H1 (cell line): ENCODE data around the gene NLN. TPM values are rescaled to one million over a fixed set of nuclear protein-coding genes. Genes with fewer than 3 reads are reported as not detected.

Experiments
- CTCF ChIA-PET: fragments of 300-600 bp; sonication (Branson Sonifier 250); formaldehyde crosslinking; loops from one replicate; lab custom pipeline; 2021; ENCODE audit not compliant: partially characterized antibody; lab: Charles Lee
- POLR2A ChIA-PET: fragments of 300-600 bp; sonication (Branson Sonifier 250); formaldehyde crosslinking; loops from one replicate; lab custom pipeline; 2021; ENCODE audit warnings: inconsistent platforms; ENCODE audit not compliant: partially characterized antibody; lab: Charles Lee
- DNase-seq, 2 experiments: peaks; one replicate each; pipeline versions ENCODE4 v3.0.0 to v3.0.0-alpha.2; 2010 to 2022; ENCODE audit warnings: low spot score in 2 of 2, low read depth in 1 of 2, mixed read lengths in 1 of 2
- FAIRE-seq: peaks from 2 replicates; lab custom pipeline; 2011; peaks lifted over from hg19 to GRCh38; lab: Jason Lieb, UNC
- H2AFZ ChIP-seq: 2 replicates; pipeline ENCODE4 v1.8.1; 2012; ENCODE audit warnings: low read length, inconsistent platforms
- H2AK5ac ChIP-seq: 2 replicates; pipeline ENCODE4 v1.6.1; 2013; ENCODE audit warnings: low read depth, low read length
- H2BK120ac ChIP-seq: replicated peaks from 2 replicates; pipeline ENCODE3; 2013; ENCODE audit warnings: low read depth, low read length, inconsistent platforms
- H2BK12ac ChIP-seq: 2 replicates; pipeline ENCODE4 v1.6.1; 2013; ENCODE audit warnings: low read depth, low read length
- H2BK15ac ChIP-seq: 2 replicates; pipeline ENCODE4 v1.6.1; 2013; ENCODE audit warnings: low read length
- H2BK20ac ChIP-seq: 2 replicates; pipeline ENCODE4 v1.6.1; 2013; ENCODE audit warnings: low read length
- H2BK5ac ChIP-seq: 2 replicates; pipeline ENCODE4 v1.6.1; 2013; ENCODE audit warnings: low read depth, low read length
- H3K14ac ChIP-seq: 2 replicates; pipeline ENCODE4 v1.6.1; 2013; ENCODE audit warnings: inconsistent platforms; ENCODE audit not compliant: insufficient read length
- H3K18ac ChIP-seq: 2 replicates; pipeline ENCODE4 v1.6.1; 2013; ENCODE audit warnings: low read length; ENCODE audit errors: extremely low read depth
- H3K23ac ChIP-seq: 2 replicates; pipeline ENCODE4 v1.6.1; 2013; ENCODE audit warnings: inconsistent platforms; ENCODE audit not compliant: insufficient read length
- H3K23me2 ChIP-seq: 2 replicates; pipeline ENCODE4 v1.6.1; 2013; ENCODE audit warnings: low read depth, low read length
- H3K27ac ChIP-seq: 2 replicates; pipeline ENCODE4 v1.6.1; 2011; ENCODE audit warnings: low read depth, low read length, inconsistent platforms
- H3K27me3 ChIP-seq, 4 experiments: replicated peaks in 1 of 4; 1 replicate in 1 of 4; 2 replicates in 3 of 4; pipeline versions ENCODE4 v1.6.1 to v1.8.1; 2011 to 2013; ENCODE audit warnings: low read length in 3 of 4, mild to moderate bottlenecking in 3 of 4, inconsistent platforms in 2 of 4, mixed read lengths in 2 of 4, moderate library complexity in 1 of 4; ENCODE audit not compliant: control insufficient read depth in 3 of 4, insufficient read depth in 3 of 4; ENCODE audit errors: extremely low read depth in 1 of 4
- H3K36me3 ChIP-seq, 4 experiments: 2 replicates each; pipeline versions ENCODE4 v1.6.1 to v1.8.1; 2011 to 2013; ENCODE audit warnings: mild to moderate bottlenecking in 4 of 4, low read length in 3 of 4, moderate library complexity in 2 of 4, control low read depth in 1 of 4, inconsistent platforms in 1 of 4; ENCODE audit not compliant: insufficient read depth in 4 of 4, control insufficient read depth in 2 of 4
- H3K4ac ChIP-seq: replicated peaks from 2 replicates; pipeline ENCODE3; 2013; ENCODE audit warnings: low read length, low read depth, mixed read lengths, inconsistent platforms; ENCODE audit not compliant: insufficient read length
- H3K4me1 ChIP-seq, 4 experiments: replicated peaks in 1 of 4; 1 replicate in 1 of 4; 2 replicates in 3 of 4; pipeline versions ENCODE4 v1.6.1 to v1.8.1; 2011 to 2013; ENCODE audit warnings: low read length in 3 of 4, inconsistent platforms in 2 of 4, mixed read lengths in 1 of 4; ENCODE audit not compliant: insufficient read depth in 4 of 4, control insufficient read depth in 3 of 4
- H3K4me2 ChIP-seq, 2 experiments: 2 replicates each; pipeline versions ENCODE4 v1.6.1 to v1.8.1; 2011 to 2013; ENCODE audit warnings: low read depth in 2 of 2, low read length in 2 of 2, control low read depth in 1 of 2, inconsistent platforms in 1 of 2, mild to moderate bottlenecking in 1 of 2; ENCODE audit not compliant: insufficient read depth in 1 of 2
- H3K4me3 ChIP-seq, 4 experiments: fragments of 200-600, 300-600 bp in 1 of 4; sonication (generic), shearing (Covaris generic), sonication (Bioruptor Twin) in 1 of 4; 2 replicates each; pipeline versions ENCODE4 v1.5.1 to v1.8.1; 2011 to 2016; ENCODE audit warnings: low read length in 4 of 4, low read depth in 3 of 4, control low read depth in 2 of 4, inconsistent platforms in 2 of 4, mild to moderate bottlenecking in 2 of 4, mixed read lengths in 1 of 4, moderate library complexity in 1 of 4; ENCODE audit not compliant: insufficient read depth in 2 of 4; ENCODE audit errors: extremely low read depth in 1 of 4
- H3K56ac ChIP-seq: replicated peaks from 2 replicates; pipeline ENCODE3; 2013; ENCODE audit warnings: low read depth, mild to moderate bottlenecking, mixed read lengths, low read length, inconsistent platforms; ENCODE audit not compliant: insufficient read length
- H3K79me1 ChIP-seq: 2 replicates; pipeline ENCODE4 v1.6.1; 2013; ENCODE audit warnings: low read depth, low read length, control low read depth
- H3K79me2 ChIP-seq, 2 experiments: 2 replicates each; pipeline versions ENCODE4 v1.6.1 to v1.8.1; 2012 to 2013; ENCODE audit warnings: low read length in 2 of 2, mild to moderate bottlenecking in 2 of 2, inconsistent platforms in 1 of 2; ENCODE audit not compliant: insufficient read depth in 2 of 2, control insufficient read depth in 1 of 2
- H3K9ac ChIP-seq, 4 experiments: replicated peaks in 1 of 4; 1 replicate in 1 of 4; 2 replicates in 3 of 4; pipeline versions ENCODE4 v1.6.1 to v1.8.1; 2011 to 2013; ENCODE audit warnings: low read depth in 3 of 4, low read length in 3 of 4, control low read depth in 2 of 4, mild to moderate bottlenecking in 2 of 4, moderate library complexity in 2 of 4, inconsistent platforms in 1 of 4; ENCODE audit errors: extremely low read depth in 1 of 4
- H3K9me3 ChIP-seq, 2 experiments: 2 replicates each; pipeline versions ENCODE4 v1.6.1 to v1.8.1; 2012 to 2013; ENCODE audit warnings: mild to moderate bottlenecking in 2 of 2, moderate library complexity in 2 of 2, control low read depth in 1 of 2, inconsistent platforms in 1 of 2, low read depth in 1 of 2, low read length in 1 of 2, mixed read lengths in 1 of 2; ENCODE audit not compliant: insufficient read depth in 2 of 2
- H4K20me1 ChIP-seq, 2 experiments: replicated peaks in 1 of 2; 2 replicates each; pipeline versions ENCODE3 to v1.8.1; 2011 to 2013; ENCODE audit warnings: inconsistent platforms in 2 of 2, low read length in 2 of 2, mild to moderate bottlenecking in 1 of 2; ENCODE audit not compliant: insufficient read depth in 2 of 2, control insufficient read depth in 1 of 2
- H4K5ac ChIP-seq: 2 replicates; pipeline ENCODE4 v1.6.1; 2013; ENCODE audit warnings: low read length, low read depth, mixed read lengths, inconsistent platforms; ENCODE audit not compliant: insufficient read length
- H4K8ac ChIP-seq: 2 replicates; pipeline ENCODE4 v1.8.0; 2013; ENCODE audit warnings: mild to moderate bottlenecking, moderate library complexity, low read length, inconsistent platforms; ENCODE audit not compliant: insufficient read depth; ENCODE audit errors: extremely low read depth
- H4K91ac ChIP-seq: replicated peaks from 2 replicates; pipeline ENCODE3; 2013; ENCODE audit warnings: low read length, mixed read lengths, inconsistent platforms; ENCODE audit not compliant: insufficient read length
- ASH2L ChIP-seq: fragments of 200-600, 300-600 bp; sonication (generic); IDR thresholded peaks from one replicate; pipeline ENCODE4 v1.7.1; 2017; ENCODE audit warnings: low read length
- ATF3 ChIP-seq: IDR thresholded peaks from 2 replicates; pipeline ENCODE4 v1.6.1; 2011; ENCODE audit warnings: low read depth, mild to moderate bottlenecking, low read length; ENCODE audit not compliant: insufficient read depth
- BRCA1 ChIP-seq: IDR thresholded peaks from 2 replicates; pipeline ENCODE4 v1.6.1; 2012; ENCODE audit warnings: low read depth, low read length, improper control_type of control experiment
- CBX5 ChIP-seq: fragments of 300-800, 300-1000 bp; sonication (generic); IDR thresholded peaks from 2 replicates; pipeline ENCODE4 v1.7.1; 2016; ENCODE audit warnings: antibody characterized with exemption, low read length, low read depth
- CBX8 ChIP-seq: fragments of 300-800, 300-1000 bp; sonication (generic); IDR thresholded peaks from 2 replicates; pipeline ENCODE4 v1.7.1; 2016; ENCODE audit warnings: low read depth, low read length, borderline replicate concordance
- CHD1 ChIP-seq: IDR thresholded peaks from 2 replicates; pipeline ENCODE4 v1.6.1; 2012; ENCODE audit warnings: low read depth, low read length, improper control_type of control experiment
- EGR1 ChIP-seq: IDR thresholded peaks from 2 replicates; pipeline ENCODE4 v1.6.1; 2011; ENCODE audit warnings: low read depth, low read length, borderline replicate concordance
- HDAC6 ChIP-seq: IDR thresholded peaks from one replicate; pipeline ENCODE4 v1.7.1; 2012; ENCODE audit warnings: low read depth, mild to moderate bottlenecking, inconsistent platforms, low read length, moderate library complexity
- KDM5A ChIP-seq: fragments of 200-600 bp; IDR thresholded peaks from 2 replicates; pipeline ENCODE4 v1.7.1; 2012; ENCODE audit warnings: mild to moderate bottlenecking, low read length, inconsistent platforms, mixed read lengths
- SAP30 ChIP-seq: fragments of 300-600 bp; sonication (generic); IDR thresholded peaks from 2 replicates; pipeline ENCODE4 v1.7.1; 2012; ENCODE audit warnings: low read length, moderate library complexity, mild to moderate bottlenecking, inconsistent platforms; ENCODE audit not compliant: insufficient read depth, insufficient replicate concordance
- USF2 ChIP-seq: IDR thresholded peaks from 2 replicates; pipeline ENCODE4 v1.6.1; 2011; ENCODE audit warnings: low read length, improper control_type of control experiment
- WGBS, 2 experiments: shearing (Covaris generic) in 1 of 2; methylation state at CpG; one replicate each; pipeline versions ENCODE4 v1.1.6 to v1.1.7; 2013 to 2015; ENCODE audit warnings: low lambda C conversion rate in 2 of 2, mixed read lengths in 2 of 2, inconsistent platforms in 1 of 2, low coverage in 1 of 2, missing lambda C conversion rate in 1 of 2; ENCODE audit not compliant: insufficient replicate concordance in 2 of 2, insufficient coverage in 1 of 2, insufficient read length in 1 of 2; ENCODE audit errors: extremely low coverage in 1 of 2, missing lambda C conversion rate in 1 of 2; 5-methylcytosine and 5-hydroxymethylcytosine counted together
- polyA plus RNA-seq, 7 experiments: library from polyadenylated mRNA; depleted of rRNA in 3 of 7; stranded (reverse) in 5 of 7; unstranded in 2 of 7; fragments of >200 nt in 5 of 7; fragments of 200-250 nt in 2 of 7; gene quantifications; 1 replicate in 5 of 7; 2 replicates in 1 of 7; 4 replicates in 1 of 7; pipeline versions ENCODE4 v1.2.1 to v1.2.3, GENCODE V29; 2011 to 2013; ENCODE audit warnings: missing spikeins in 2 of 7, mixed read lengths in 2 of 7
- total RNA-seq: library from RNA; stranded (reverse); fragmentation: NEBNext Ultra II Directional; extraction: Animal tissue kit (Norgen Biotek cat#: 25700); gene quantifications from 2 replicates; pipeline ENCODE4 v1.2.1, GENCODE V29; 2021

The NLN gene
- total and polyA plus RNA-seq, 2 of the 8 experiments (the other 6 are each of a cell fraction or from before 2014, with no cell fraction given): 46.7 to 192 TPM

- no peak overlapping the region for H3K9ac ChIP-seq
- H3K23me2 ChIP-seq: no peaks in the 10 kb centered on the region
- no peak overlapping the region for H2BK120ac ChIP-seq
- H2BK12ac ChIP-seq: no peak overlapping the region
- H3K27me3 ChIP-seq: no peaks in the 10 kb centered on the region
- H3K27ac ChIP-seq: no peak overlapping the region
- no peak overlapping the region for H3K4me2 ChIP-seq
- H3K56ac ChIP-seq: no peak overlapping the region
- peaks cover 0 to 3% of the 10 kb centered on the region in 2 experiments for H4K20me1 ChIP-seq
- CTCF ChIA-PET: no interaction called here
- no peak for DNase-seq
- H2AFZ ChIP-seq: no peak overlapping the region
- WGBS, 2 experiments: 91% methylated on average over 7 of the region's 7 CpGs; no CpG with 5 or more reads in 1 of the 2 experiments
- no peak overlapping the region for H3K4ac ChIP-seq
- no peak overlapping the region for H3K14ac ChIP-seq
- H4K91ac ChIP-seq: no peak overlapping the region
- POLR2A ChIA-PET: interaction anchor here (1.2 kb wide), 1 partner anchor 126 kb away, joined by 3 read pairs; no protein-coding TSS in a partner anchor
- no peaks in the 10 kb centered on the region for H3K79me2 ChIP-seq
- H3K18ac ChIP-seq: no peak overlapping the region
- no peak overlapping the region for H2BK5ac ChIP-seq
- H3K23ac ChIP-seq: no peak overlapping the region
- no peak overlapping the region for H3K4me3 ChIP-seq
- peaks cover 0 to 5% (median 0%) of the 10 kb centered on the region in 4 experiments; a peak in 2 of 7 replicates for H3K4me1 ChIP-seq
- H4K5ac ChIP-seq: no peak overlapping the region
- H2AK5ac ChIP-seq: no peak overlapping the region
- H2BK20ac ChIP-seq: no peak overlapping the region
- no peaks in the 10 kb centered on the region for H3K9me3 ChIP-seq
- H4K8ac ChIP-seq: no peak overlapping the region
- H2BK15ac ChIP-seq: no peak overlapping the region
- FAIRE-seq: no peak
- peaks cover 2% of the 10 kb centered on the region; the same call in 1 of the 2 replicates for H3K79me1 ChIP-seq
- peaks cover 2 to 15% (median 9%) of the 10 kb centered on the region in 4 experiments; a peak in 7 of 8 replicates for H3K36me3 ChIP-seq
- no peak for TF ChIP-seq USF2
- TF ChIP-seq EGR1: no peak
- no peak for TF ChIP-seq KDM5A
- TF ChIP-seq CBX5: no peak
- TF ChIP-seq CBX8: no peak
- no peak for TF ChIP-seq BRCA1
- no peak for TF ChIP-seq CHD1
- TF ChIP-seq SAP30: no peak
- TF ChIP-seq ATF3: no peak
- TF ChIP-seq ASH2L: no peak
- TF ChIP-seq HDAC6: no peak
These were observed 46.8 kb downstream of the NLN start for GRCh38 chr5:65768723-65769346.
